ENCODE results near the gene TAF3.

- TF ChIP-seq CTCF (IDR thresholded peaks at IDR 0.05) (no peak), POLR2AphosphoS5 (IDR thresholded peaks at IDR 0.05) (no peak)
Measured at GRCh38 chr10:8036506-8037198, 218.3 kb downstream of the TAF3 start.

Measured in breast epithelium (tissue), 3 donors.